SK-N-SH treated with all-trans-retinoic acid at 6 μM for 48 hours (cell line): ENCODE data around the gene RGL4.

ENCODE experiments used
- ATAC-seq: fragments of 200-7000 bp; cut with Tn5 transposase; 3 replicates; pipeline ENCODE4 v1.9.1; 2020; ENCODE audit warnings: mild to moderate bottlenecking, moderate library complexity
- ARNTL ChIP-seq: fragments of 450-650 bp; formaldehyde crosslinking; IDR thresholded peaks from 2 replicates; pipeline ENCODE4 v1.5.0; 2020; ENCODE audit warnings: low read depth, mild to moderate bottlenecking, moderate library complexity, borderline replicate concordance
- CREB5 ChIP-seq: fragments of 250-450 bp; sonication (Bioruptor Pico); IDR thresholded peaks from 2 replicates; pipeline ENCODE4 v1.5.1; 2020; ENCODE audit warnings: low read depth, mild to moderate bottlenecking, moderate library complexity
- CSDC2 ChIP-seq: fragments of 250-450 bp; sonication (Bioruptor Pico); IDR thresholded peaks from 2 replicates; pipeline ENCODE4 v1.5.0; 2020; ENCODE audit warnings: mild to moderate bottlenecking, moderate library complexity
- CSRNP3 ChIP-seq: fragments of 250-450 bp; sonication (Bioruptor Pico); IDR thresholded peaks from 2 replicates; pipeline ENCODE4 v1.5.1; 2021; ENCODE audit warnings: mild to moderate bottlenecking, moderate library complexity
- ESRRG ChIP-seq: fragments of 250-450 bp; sonication (Bioruptor Pico); IDR thresholded peaks from 2 replicates; pipeline ENCODE4 v1.6.1; 2021; ENCODE audit warnings: mild to moderate bottlenecking
- GLIS3 ChIP-seq: fragments of 250-450 bp; sonication (Bioruptor Pico); IDR thresholded peaks from 2 replicates; pipeline ENCODE4 v1.5.0; 2020; ENCODE audit warnings: mild to moderate bottlenecking, moderate library complexity
- ISL1 ChIP-seq: fragments of 250-450 bp; sonication (Bioruptor Pico); IDR thresholded peaks from 2 replicates; pipeline ENCODE4 v2.1.2; 2022; ENCODE audit warnings: mild to moderate bottlenecking, moderate library complexity
- OSR1 ChIP-seq: fragments of 250-450 bp; sonication (Bioruptor Pico); IDR thresholded peaks from 2 replicates; pipeline ENCODE4 v1.8.0; 2022; ENCODE audit warnings: moderate library complexity, mild to moderate bottlenecking, inconsistent platforms
- PPARA ChIP-seq: fragments of 250-450 bp; sonication (Bioruptor Pico); IDR thresholded peaks from 2 replicates; pipeline ENCODE4 v1.5.0; 2020; ENCODE audit warnings: mild to moderate bottlenecking, borderline replicate concordance
- RARB ChIP-seq: fragments of 250-450 bp; sonication (Bioruptor Pico); IDR thresholded peaks from 2 replicates; pipeline ENCODE4 v1.8.0; 2021; ENCODE audit warnings: mild to moderate bottlenecking, moderate library complexity
- SNAI2 ChIP-seq: fragments of 250-450 bp; sonication (Bioruptor Pico); IDR thresholded peaks from 2 replicates; pipeline ENCODE4 v1.5.0; 2020; ENCODE audit warnings: mild to moderate bottlenecking, moderate library complexity
- TCF4 ChIP-seq: fragments of 250-450 bp; sonication (Bioruptor Pico); IDR thresholded peaks from 2 replicates; pipeline ENCODE4 v1.8.0; 2021; ENCODE audit warnings: mild to moderate bottlenecking, moderate library complexity, borderline replicate concordance
- TOX ChIP-seq: fragments of 250-450 bp; sonication (Bioruptor Pico); IDR thresholded peaks from 2 replicates; pipeline ENCODE4 v1.8.0; 2021; ENCODE audit warnings: mild to moderate bottlenecking, moderate library complexity, borderline replicate concordance
- ZC3H10 ChIP-seq: fragments of 250-450 bp; sonication (Bioruptor Pico); IDR thresholded peaks from 2 replicates; pipeline ENCODE4 v1.5.1; 2021; ENCODE audit warnings: mild to moderate bottlenecking, moderate library complexity
- ZFP3 ChIP-seq: fragments of 250-450 bp; sonication (Bioruptor Pico); IDR thresholded peaks from 2 replicates; pipeline ENCODE4 v1.5.0; 2020; ENCODE audit warnings: mild to moderate bottlenecking, moderate library complexity
- ZNF565 ChIP-seq: fragments of 450-650 bp; formaldehyde crosslinking; conservative IDR thresholded peaks from 2 replicates; pipeline ENCODE4 v1.5.0; 2020; ENCODE audit warnings: low read depth, mild to moderate bottlenecking, moderate library complexity
- ZNF70 ChIP-seq: fragments of 450-650 bp; formaldehyde crosslinking; IDR thresholded peaks from 2 replicates; pipeline ENCODE4 v1.5.0; 2020; ENCODE audit warnings: mild to moderate bottlenecking, moderate library complexity
- ZNF8 ChIP-seq: fragments of 450-650 bp; formaldehyde crosslinking; IDR thresholded peaks from 2 replicates; pipeline ENCODE4 v1.5.0; 2020; ENCODE audit warnings: mild to moderate bottlenecking, moderate library complexity
- TF ChIP-seq, protein P1 (sequence below): fragments of 250-450 bp; sonication (Bioruptor Pico); IDR thresholded peaks from 2 replicates; pipeline ENCODE4 v1.8.0; 2021; ENCODE audit warnings: low read depth, mild to moderate bottlenecking, moderate library complexity, borderline replicate concordance
- TF ChIP-seq, protein P2 (sequence below): fragments of 250-450 bp; sonication (Bioruptor Pico); IDR thresholded peaks from 2 replicates; pipeline ENCODE4 v1.8.0; 2020; ENCODE audit warnings: mild to moderate bottlenecking, moderate library complexity, borderline replicate concordance

Gene RGL4

DNA sequence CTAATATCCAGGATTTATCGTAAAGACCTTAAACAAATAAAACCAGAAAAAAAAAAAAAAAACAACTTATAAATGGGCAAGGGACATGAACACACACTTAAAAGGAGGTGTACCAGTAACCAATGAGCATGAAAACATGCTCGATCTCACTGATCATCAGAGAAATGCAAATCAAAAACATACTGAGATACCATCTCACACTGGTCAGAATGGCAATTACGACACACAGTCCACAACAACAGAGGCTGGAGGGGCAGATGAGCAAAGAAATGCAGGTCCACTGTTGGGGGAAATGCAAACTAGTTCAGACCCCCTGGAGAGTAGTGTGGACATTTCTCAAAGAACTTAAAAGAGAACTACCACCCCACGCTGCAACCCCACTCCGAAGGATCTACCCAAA is 13.2 kb downstream of the RGL4 start:
- TF ChIP-seq CSRNP3 (CRISPR knock-in tag) (no peak), SNAI2 (no peak), ZNF70 (CRISPR knock-in tag) (peak; percentile 39; the same call in 1 of the 2 replicates)
- ATAC-seq = no peak

DNA sequence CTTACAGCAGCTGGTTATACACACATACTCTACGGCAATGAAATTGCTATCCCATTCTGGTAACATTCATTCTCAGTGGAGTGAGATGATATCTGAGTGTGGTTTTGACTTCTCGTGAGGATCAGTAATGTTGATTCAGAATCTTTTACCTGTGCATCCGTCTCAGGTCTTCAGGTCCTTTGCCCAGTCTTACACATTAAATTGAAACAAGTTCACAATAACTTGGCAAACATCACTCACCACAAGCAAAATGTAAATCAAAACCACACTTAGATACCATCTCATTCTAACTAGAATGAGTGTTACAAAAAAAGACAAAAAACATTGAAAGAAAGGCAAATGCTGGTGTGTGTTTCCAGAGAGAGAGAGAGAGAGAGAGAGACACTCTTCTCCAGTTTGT is 14.0 kb downstream of the RGL4 start:
- TF ChIP-seq TOX = no peak
- ATAC-seq = no peak

GRCh38 chr22:23705358-23705757 is 14.5 kb downstream of the RGL4 start:
- TF ChIP-seq GLIS3 (CRISPR knock-in tag) (no peak), TOX (no peak), ZFP3 (CRISPR knock-in tag) (no peak), ZC3H10 (CRISPR knock-in tag) (no peak), ISL1 (CRISPR knock-in tag) (no peak), ZNF70 (CRISPR knock-in tag) (no peak), ARNTL (CRISPR knock-in tag) (no peak), ZNF8 (CRISPR knock-in tag) (no peak), TCF4 (CRISPR knock-in tag) (no peak), RARB (CRISPR knock-in tag) (no peak), SNAI2 (no peak), CSRNP3 (CRISPR knock-in tag) (no peak), CSDC2 (CRISPR knock-in tag) (no peak), OSR1 (no peak)
- TF ChIP-seq, protein P1, sequence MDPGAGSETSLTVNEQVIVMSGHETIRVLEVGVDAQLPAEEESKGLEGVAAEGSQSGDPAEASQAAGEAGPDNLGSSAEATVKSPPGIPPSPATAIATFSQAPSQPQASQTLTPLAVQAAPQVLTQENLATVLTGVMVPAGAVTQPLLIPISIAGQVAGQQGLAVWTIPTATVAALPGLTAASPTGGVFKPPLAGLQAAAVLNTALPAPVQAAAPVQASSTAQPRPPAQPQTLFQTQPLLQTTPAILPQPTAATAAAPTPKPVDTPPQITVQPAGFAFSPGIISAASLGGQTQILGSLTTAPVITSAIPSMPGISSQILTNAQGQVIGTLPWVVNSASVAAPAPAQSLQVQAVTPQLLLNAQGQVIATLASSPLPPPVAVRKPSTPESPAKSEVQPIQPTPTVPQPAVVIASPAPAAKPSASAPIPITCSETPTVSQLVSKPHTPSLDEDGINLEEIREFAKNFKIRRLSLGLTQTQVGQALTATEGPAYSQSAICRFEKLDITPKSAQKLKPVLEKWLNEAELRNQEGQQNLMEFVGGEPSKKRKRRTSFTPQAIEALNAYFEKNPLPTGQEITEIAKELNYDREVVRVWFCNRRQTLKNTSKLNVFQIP (CRISPR knock-in tag) = no peak
- TF ChIP-seq, protein P2, sequence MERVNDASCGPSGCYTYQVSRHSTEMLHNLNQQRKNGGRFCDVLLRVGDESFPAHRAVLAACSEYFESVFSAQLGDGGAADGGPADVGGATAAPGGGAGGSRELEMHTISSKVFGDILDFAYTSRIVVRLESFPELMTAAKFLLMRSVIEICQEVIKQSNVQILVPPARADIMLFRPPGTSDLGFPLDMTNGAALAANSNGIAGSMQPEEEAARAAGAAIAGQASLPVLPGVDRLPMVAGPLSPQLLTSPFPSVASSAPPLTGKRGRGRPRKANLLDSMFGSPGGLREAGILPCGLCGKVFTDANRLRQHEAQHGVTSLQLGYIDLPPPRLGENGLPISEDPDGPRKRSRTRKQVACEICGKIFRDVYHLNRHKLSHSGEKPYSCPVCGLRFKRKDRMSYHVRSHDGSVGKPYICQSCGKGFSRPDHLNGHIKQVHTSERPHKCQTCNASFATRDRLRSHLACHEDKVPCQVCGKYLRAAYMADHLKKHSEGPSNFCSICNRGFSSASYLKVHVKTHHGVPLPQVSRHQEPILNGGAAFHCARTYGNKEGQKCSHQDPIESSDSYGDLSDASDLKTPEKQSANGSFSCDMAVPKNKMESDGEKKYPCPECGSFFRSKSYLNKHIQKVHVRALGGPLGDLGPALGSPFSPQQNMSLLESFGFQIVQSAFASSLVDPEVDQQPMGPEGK (CRISPR knock-in tag) = no peak
- ATAC-seq = no peak

GRCh38 chr22:23708270-23708669 is 17.5 kb downstream of the RGL4 start:
- ATAC-seq = no peak
- TF ChIP-seq CSDC2 (CRISPR knock-in tag) = no peak
- TF ChIP-seq, protein P1 (CRISPR knock-in tag) = no peak
- no peak for TF ChIP-seq ESRRG (CRISPR knock-in tag)
- no peak for TF ChIP-seq CREB5 (CRISPR knock-in tag)

GRCh38 chr22:23709107-23709506 is 18.3 kb downstream of the RGL4 start:
- no peak for ATAC-seq
- TF ChIP-seq GLIS3 (CRISPR knock-in tag) (no peak), ISL1 (CRISPR knock-in tag) (no peak), TOX (no peak), CSRNP3 (CRISPR knock-in tag) (no peak), TCF4 (CRISPR knock-in tag) (no peak), ZFP3 (CRISPR knock-in tag) (no peak), PPARA (CRISPR knock-in tag) (no peak), ZNF565 (CRISPR knock-in tag) (no peak), ESRRG (CRISPR knock-in tag) (no peak), ZNF70 (CRISPR knock-in tag) (no peak), RARB (CRISPR knock-in tag) (no peak)
- TF ChIP-seq, protein P2 (CRISPR knock-in tag) = no peak
